Measurements from ENCODE around the gene PRKN.

PRKN gene

GRCh38 chr6:162684052-162684451, 43.5 kb downstream of the PRKN start:
- no peak overlapping the region for H3K4me2 ChIP-seq (ENCODE audit: low read length)
- H3K79me2 ChIP-seq (ENCODE audit: low read length) = no peaks in the 10 kb centered on the region
- no peak overlapping the region for H3K9ac ChIP-seq (ENCODE audit: low read length)
- H3K4me1 ChIP-seq (ENCODE audit: low read length) = no peaks in the 10 kb centered on the region
- no peaks in the 10 kb centered on the region for H3K36me3 ChIP-seq (replicated peaks; ENCODE audit: low read depth, low read length)
- H3K4me3 ChIP-seq (ENCODE audit: low read length) = no peak overlapping the region
- H3K27ac ChIP-seq (ENCODE audit: low read length) = no peak overlapping the region
- H3K27me3 ChIP-seq (ENCODE audit: low read depth, low read length) = no peaks in the 10 kb centered on the region
- no peaks in the 10 kb centered on the region for H3K9me3 ChIP-seq (ENCODE audit: insufficient read depth, low read length)
- H4K20me1 ChIP-seq (ENCODE audit: insufficient read depth, low read length) = no peaks in the 10 kb centered on the region
- TF ChIP-seq CTCF (IDR thresholded peaks at IDR 0.05; ENCODE audit: low read depth, low read length) (no peak), EZH2phosphoT487 (IDR thresholded peaks at IDR 0.05; ENCODE audit: low read depth) (no peak)
- H2AFZ ChIP-seq (ENCODE audit: low read depth, low read length) = no peak overlapping the region

- no peak overlapping the region for H3K4me2 ChIP-seq (ENCODE audit: low read length)
- no peak overlapping the region for H2AFZ ChIP-seq (ENCODE audit: low read depth, low read length)
- no peaks in the 10 kb centered on the region for H3K4me1 ChIP-seq (ENCODE audit: low read length)
- no peak for TF ChIP-seq CTCF (IDR thresholded peaks at IDR 0.05; ENCODE audit: low read depth, low read length)
- TF ChIP-seq EZH2phosphoT487 (IDR thresholded peaks at IDR 0.05; ENCODE audit: low read depth) = no peak
- H3K79me2 ChIP-seq (ENCODE audit: low read length) = no peaks in the 10 kb centered on the region
- H4K20me1 ChIP-seq (ENCODE audit: insufficient read depth, low read length) = no peaks in the 10 kb centered on the region
- no peaks in the 10 kb centered on the region for H3K27me3 ChIP-seq (ENCODE audit: low read depth, low read length)
- H3K9ac ChIP-seq (ENCODE audit: low read length) = no peak overlapping the region
- H3K36me3 ChIP-seq (replicated peaks; ENCODE audit: low read depth, low read length) = no peaks in the 10 kb centered on the region
- H3K27ac ChIP-seq (ENCODE audit: low read length) = no peak overlapping the region
- no peaks in the 10 kb centered on the region for H3K9me3 ChIP-seq (ENCODE audit: insufficient read depth, low read length)
- H3K4me3 ChIP-seq (ENCODE audit: low read length) = no peak overlapping the region
These were observed 44.4 kb downstream of the PRKN start for GRCh38 chr6:162683135-162683534.

- no peaks in the 10 kb centered on the region for H3K27me3 ChIP-seq (ENCODE audit: low read depth, low read length)
- no peak overlapping the region for H3K27ac ChIP-seq (ENCODE audit: low read length)
- H3K4me1 ChIP-seq (ENCODE audit: low read length) = no peaks in the 10 kb centered on the region
- no peak overlapping the region for H3K4me3 ChIP-seq (ENCODE audit: low read length)
- H4K20me1 ChIP-seq (ENCODE audit: insufficient read depth, low read length) = no peaks in the 10 kb centered on the region
- H2AFZ ChIP-seq (ENCODE audit: low read depth, low read length) = no peak overlapping the region
- H3K36me3 ChIP-seq (replicated peaks; ENCODE audit: low read depth, low read length) = no peaks in the 10 kb centered on the region
- no peak overlapping the region for H3K4me2 ChIP-seq (ENCODE audit: low read length)
- no peaks in the 10 kb centered on the region for H3K79me2 ChIP-seq (ENCODE audit: low read length)
- no peak for TF ChIP-seq CTCF (IDR thresholded peaks at IDR 0.05; ENCODE audit: low read depth, low read length)
- TF ChIP-seq EZH2phosphoT487 (IDR thresholded peaks at IDR 0.05; ENCODE audit: low read depth) = no peak
- no peaks in the 10 kb centered on the region for H3K9me3 ChIP-seq (ENCODE audit: insufficient read depth, low read length)
- no peak overlapping the region for H3K9ac ChIP-seq (ENCODE audit: low read length)
These were observed 46.1 kb downstream of the PRKN start for GRCh38 chr6:162681447-162681846.

DNA sequence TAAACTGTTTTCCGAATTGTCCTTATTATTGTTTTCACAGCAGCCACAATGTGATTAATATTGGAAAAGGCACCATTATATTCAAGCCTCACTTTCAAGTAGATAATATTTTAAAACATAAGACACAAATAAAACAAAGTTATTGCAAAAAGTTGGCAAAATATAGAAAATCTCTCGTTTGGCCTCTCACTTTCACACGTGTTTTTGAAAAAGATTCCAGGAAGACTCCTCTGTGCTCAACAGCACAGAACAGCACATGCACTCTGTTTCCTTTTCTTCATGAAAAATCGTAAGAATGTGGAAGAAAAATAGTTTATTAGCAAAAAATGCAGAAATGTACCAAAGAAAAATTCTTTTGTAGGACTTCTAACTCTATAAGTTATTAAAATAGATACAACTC, 46.7 kb downstream of the PRKN start:
- H3K4me2 ChIP-seq (ENCODE audit: low read length) = no peak overlapping the region
- H2AFZ ChIP-seq (ENCODE audit: low read depth, low read length) = no peak overlapping the region
- no peaks in the 10 kb centered on the region for H3K9me3 ChIP-seq (ENCODE audit: insufficient read depth, low read length)
- no peaks in the 10 kb centered on the region for H3K27me3 ChIP-seq (ENCODE audit: low read depth, low read length)
- H3K79me2 ChIP-seq (ENCODE audit: low read length) = no peaks in the 10 kb centered on the region
- H3K4me3 ChIP-seq (ENCODE audit: low read length) = no peak overlapping the region
- no peaks in the 10 kb centered on the region for H3K4me1 ChIP-seq (ENCODE audit: low read length)
- no peaks in the 10 kb centered on the region for H3K36me3 ChIP-seq (replicated peaks; ENCODE audit: low read depth, low read length)
- H3K9ac ChIP-seq (ENCODE audit: low read length) = no peak overlapping the region
- no peak overlapping the region for H3K27ac ChIP-seq (ENCODE audit: low read length)
- TF ChIP-seq CTCF (IDR thresholded peaks at IDR 0.05; ENCODE audit: low read depth, low read length) (no peak), EZH2phosphoT487 (IDR thresholded peaks at IDR 0.05; ENCODE audit: low read depth) (no peak)
- H4K20me1 ChIP-seq (ENCODE audit: insufficient read depth, low read length) = no peaks in the 10 kb centered on the region

All from OCI-LY3 (cell line).